SK-N-MC (cell line): Measurements from ENCODE around the gene IMMP2L.

Experiments
- EZH2 ChIP-seq: fragments of 200-600 bp; sonication (generic); IDR thresholded peaks from one replicate; pipeline ENCODE4 v1.6.1; 2017; ENCODE audit warnings: antibody characterized with exemption
- FOXP2 ChIP-seq: optimal IDR thresholded peaks from 2 replicates; pipeline ENCODE3; 2011; ENCODE audit warnings: mild to moderate bottlenecking, moderate library complexity; ENCODE audit not compliant: insufficient read depth; ENCODE audit errors: extremely low read length, control extremely low read depth
- POLR2AphosphoS5 ChIP-seq: IDR thresholded peaks from 2 replicates; pipeline ENCODE4 v1.6.1; 2012; ENCODE audit warnings: mild to moderate bottlenecking, low read depth, low read length, borderline replicate concordance

GRCh38 chr7:111492234-111492633 is 70.1 kb downstream of the IMMP2L start:
- TF ChIP-seq EZH2 (no peak), POLR2AphosphoS5 (no peak), FOXP2 (no peak)
